PC-9 (cell line): ENCODE results near the gene IRAK2. TPM values are rescaled to one million over a fixed set of nuclear protein-coding genes. Genes with fewer than 3 reads are reported as not detected.

ENCODE experiments used
- BruUV-seq: library from RNA; stranded (reverse); fragments of 400-500 nt; replicated peaks from 2 replicates; lab custom pipeline; 2021; lab: Mats Ljungman, UMichigan
- CTCF ChIA-PET: fragments of 300-600 bp; sonication (Branson Sonifier 250); formaldehyde crosslinking; loops from one replicate; lab custom pipeline; 2022; ENCODE audit warnings: antibody characterized with exemption; lab: Charles Lee
- POLR2A ChIA-PET: fragments of 300-600 bp; sonication (Branson Sonifier 250); formaldehyde crosslinking; loops from one replicate; lab custom pipeline; 2022; ENCODE audit warnings: antibody characterized with exemption; ENCODE audit not compliant: unreplicated experiment; lab: Charles Lee
- DNase-seq, 2 experiments: peaks; one replicate each; pipeline versions ENCODE4 v3.0.0 to v3.0.0-alpha.2; 2015 to 2022; ENCODE audit warnings: mixed read lengths in 1 of 2
- H2AFZ ChIP-seq: fragments of 200-600 bp; sonication (generic); 2 replicates; pipeline ENCODE4 v1.8.1; 2017; ENCODE audit warnings: antibody characterized with exemption
- H3F3A ChIP-seq: fragments of 200-600 bp; sonication (generic); 2 replicates; pipeline ENCODE4 v1.8.1; 2017; ENCODE audit warnings: antibody characterized with exemption, mild to moderate bottlenecking, low read depth; ENCODE audit not compliant: insufficient read depth
- H3K27ac ChIP-seq: fragments of 200-600 bp; sonication (generic); 2 replicates; pipeline ENCODE4 v1.6.1; 2016; ENCODE audit warnings: mixed run types
- H3K27me3 ChIP-seq: fragments of 200-600 bp; sonication (generic); 2 replicates; pipeline ENCODE4 v1.6.1; 2016; ENCODE audit warnings: low read depth, mixed run types; ENCODE audit not compliant: insufficient read depth
- H3K36me3 ChIP-seq: fragments of 200-600 bp; sonication (generic); 2 replicates; pipeline ENCODE4 v1.6.1; 2016; ENCODE audit warnings: low read depth, mixed run types
- H3K4me1 ChIP-seq: fragments of 200-600 bp; sonication (generic); replicated peaks from 2 replicates; pipeline ENCODE4 v1.6.1; 2016; ENCODE audit warnings: mixed run types; ENCODE audit not compliant: insufficient read depth
- H3K4me2 ChIP-seq: fragments of 200-600 bp; sonication (generic); 2 replicates; pipeline ENCODE4 v1.6.1; 2017; ENCODE audit warnings: mixed run types
- H3K4me3 ChIP-seq: fragments of 200-600 bp; sonication (generic); 2 replicates; pipeline ENCODE4 v1.6.1; 2016; ENCODE audit warnings: mixed run types
- H3K79me2 ChIP-seq: fragments of 200-600 bp; sonication (generic); 2 replicates; pipeline ENCODE4 v1.6.1; 2017; ENCODE audit warnings: low read depth, mixed run types
- H3K9me2 ChIP-seq: fragments of 200-600 bp; sonication (generic); 2 replicates; pipeline ENCODE4 v1.8.1; 2017; ENCODE audit warnings: mild to moderate bottlenecking; ENCODE audit not compliant: insufficient read depth
- H3K9me3 ChIP-seq: fragments of 200-600 bp; sonication (generic); 2 replicates; pipeline ENCODE4 v1.8.1; 2016; ENCODE audit warnings: low read depth; ENCODE audit not compliant: insufficient read depth
- H4K20me1 ChIP-seq: fragments of 200-600 bp; sonication (generic); 2 replicates; pipeline ENCODE4 v1.8.1; 2017; ENCODE audit not compliant: insufficient read depth
- CTCF ChIP-seq: fragments of 200-600 bp; sonication (generic); conservative IDR thresholded peaks from 2 replicates; pipeline ENCODE4 v1.6.1; 2017; ENCODE audit warnings: mixed run types, antibody characterized with exemption, mild to moderate bottlenecking, moderate library complexity
- EZH2 ChIP-seq: fragments of 200-600 bp; sonication (generic); IDR thresholded peaks from 2 replicates; pipeline ENCODE4 v1.8.0; 2017; ENCODE audit warnings: antibody characterized with exemption, low read depth
- intact Hi-C: fragments of 100-400 bp; cut with micrococcal nuclease; formaldehyde crosslinking; loops from one replicate; pipeline ENCODE4 v1.10.0; 2022; ENCODE audit not compliant: unreplicated experiment
- total RNA-seq: library from RNA; stranded (reverse); gene quantifications from 2 replicates; pipeline ENCODE4 v1.2.3, GENCODE V29; 2021

Gene IRAK2
- total RNA-seq, 1 experiment from 2014 or later: 2.7 TPM

DNA sequence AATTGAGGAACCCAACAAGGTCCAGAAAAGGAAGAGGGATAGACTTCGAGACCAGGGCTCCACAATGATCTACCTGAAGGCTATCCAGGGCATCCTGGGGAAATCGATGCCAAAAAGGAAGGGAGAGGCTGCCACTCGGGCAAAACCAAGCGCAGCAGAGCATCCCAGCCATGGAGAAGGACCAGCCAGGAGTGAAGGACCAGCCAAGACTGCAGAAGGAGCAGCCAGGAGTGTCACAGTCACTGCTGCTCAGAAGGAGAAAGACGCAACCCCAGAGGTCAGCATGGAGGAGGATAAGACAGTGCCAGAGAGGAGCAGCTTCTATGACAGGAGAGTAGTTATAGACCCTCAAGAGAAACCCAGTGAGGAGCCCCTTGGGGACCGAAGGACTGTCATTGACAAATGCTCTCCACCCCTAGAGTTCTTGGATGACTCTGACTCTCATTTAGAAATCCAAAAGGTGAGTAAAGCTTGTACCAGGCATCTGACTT is 95.5 kb downstream of the IRAK2 start:
- H3K4me1 ChIP-seq: no peaks in the 10 kb centered on the region
- no peak overlapping the region for H2AFZ ChIP-seq
- H3K9me2 ChIP-seq: no peaks in the 10 kb centered on the region
- DNase-seq: no peak
- no peak overlapping the region for H3K4me2 ChIP-seq
- no peaks in the 10 kb centered on the region for H3K27me3 ChIP-seq
- H3K79me2 ChIP-seq: peaks cover 21% of the 10 kb centered on the region
- POLR2A ChIA-PET: no interaction called here
- peaks cover 15% of the 10 kb centered on the region for H4K20me1 ChIP-seq
- H3K36me3 ChIP-seq: peaks cover 22% of the 10 kb centered on the region
- CTCF ChIA-PET: no interaction called here
- TF ChIP-seq CTCF: no peak
- TF ChIP-seq EZH2: no peak
- no TSS peak for BruUV-seq
- no peak overlapping the region for H3K27ac ChIP-seq
- H3K9me3 ChIP-seq: no peaks in the 10 kb centered on the region
- peaks cover 3% of the 10 kb centered on the region; the same call in 1 of the 2 replicates for H3F3A ChIP-seq
- intact Hi-C loops: no loop called here
- H3K4me3 ChIP-seq: no peak overlapping the region

DNA sequence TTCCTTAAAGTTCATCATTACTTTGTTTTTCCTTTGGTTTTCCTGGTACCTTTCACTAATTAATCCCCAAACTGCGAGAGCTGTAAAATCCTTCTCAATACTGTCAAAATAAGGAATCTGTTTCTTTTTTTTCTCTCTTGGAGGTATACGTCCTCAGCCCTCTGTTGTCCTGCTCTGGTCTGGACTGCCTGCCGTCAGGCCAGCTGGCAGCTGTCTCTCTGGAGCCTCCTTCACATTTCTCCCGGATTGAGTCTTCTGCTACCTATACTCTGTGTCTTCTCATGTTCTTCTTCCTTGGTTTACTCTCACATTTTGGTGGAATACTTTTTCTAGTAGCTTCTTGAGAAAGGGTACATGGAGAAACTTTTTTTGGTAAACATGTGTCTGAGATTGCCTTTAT is 97.3 kb downstream of the IRAK2 start:
- ChIA-PET CTCF (no interaction called here), POLR2A (no interaction called here)
- Histone ChIP-seq H3K4me3 (no peak overlapping the region), H3K9me3 (no peaks in the 10 kb centered on the region), H3K36me3 (peaks cover 24% of the 10 kb centered on the region; the same call in 1 of the 2 replicates), H3K4me1 (no peaks in the 10 kb centered on the region), H3K27me3 (no peaks in the 10 kb centered on the region), H3K79me2 (peaks cover 23% of the 10 kb centered on the region), H3K27ac (no peak overlapping the region), H4K20me1 (peaks cover 11% of the 10 kb centered on the region), H3K9me2 (no peaks in the 10 kb centered on the region), H3K4me2 (no peak overlapping the region), H2AFZ (no peak overlapping the region), H3F3A (peaks cover 3% of the 10 kb centered on the region; the same call in 1 of the 2 replicates)
- intact Hi-C loops: no loop called here
- no peak for TF ChIP-seq CTCF
- TF ChIP-seq EZH2: no peak
- DNase-seq: no peak
- no TSS peak for BruUV-seq

- Histone ChIP-seq H3K9me3 (no peaks in the 10 kb centered on the region), H3K79me2 (peaks cover 24% of the 10 kb centered on the region), H3K27ac (no peak overlapping the region), H3K9me2 (no peaks in the 10 kb centered on the region), H3K27me3 (no peaks in the 10 kb centered on the region), H3K4me3 (no peak overlapping the region), H2AFZ (no peak overlapping the region), H3K4me2 (no peak overlapping the region), H4K20me1 (peaks cover 15% of the 10 kb centered on the region), H3K4me1 (no peaks in the 10 kb centered on the region), H3K36me3 (peaks cover 34% of the 10 kb centered on the region), H3F3A (peaks cover 3% of the 10 kb centered on the region; the same call in 1 of the 2 replicates)
- ChIA-PET CTCF (interaction anchor here (0.5 kb wide), 1 partner anchor 32 kb away, joined by 7 read pairs; no protein-coding TSS in a partner anchor), POLR2A (no interaction called here)
- intact Hi-C loops: no loop called here
- DNase-seq: peak in 1 of 2 experiments; percentile 9
- BruUV-seq: no TSS peak
- TF ChIP-seq CTCF: peak; percentile 69; the same call in 1 of the 2 replicates
- TF ChIP-seq EZH2: no peak
These were observed 99.1 kb downstream of the IRAK2 start for GRCh38 chr3:10263646-10264363.
